ENCODE results near the gene CFAP58. TPM values are rescaled to one million over a fixed set of nuclear protein-coding genes. Genes with fewer than 3 reads are reported as not detected.
A peak's percentile ranks its signal among the peaks of the same experiment; 100 is the strongest.

CFAP58 gene
- polyA plus RNA-seq, 1 donor: 0.28 TPM

DNA sequence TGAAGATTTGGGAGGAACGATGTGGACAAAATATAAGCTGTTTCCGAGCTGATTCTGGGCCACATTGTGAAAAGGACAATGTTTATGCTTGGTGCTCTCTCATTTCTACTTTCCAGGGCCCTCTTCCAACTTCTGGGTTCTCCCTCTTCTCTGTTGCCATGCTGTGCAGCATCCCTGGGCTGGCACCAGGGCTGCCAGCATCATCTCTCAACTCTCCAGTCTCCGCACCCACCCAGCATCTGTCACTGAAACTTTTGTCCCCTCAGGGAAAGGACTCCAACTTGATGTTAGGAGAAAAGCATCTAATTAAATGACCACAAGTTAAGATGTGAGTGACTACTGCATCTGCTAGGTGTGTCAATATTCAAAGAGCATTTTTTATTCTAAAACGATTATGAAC lies 26.7 kb downstream of the CFAP58 start:
- DNase-seq: no peak

DNA sequence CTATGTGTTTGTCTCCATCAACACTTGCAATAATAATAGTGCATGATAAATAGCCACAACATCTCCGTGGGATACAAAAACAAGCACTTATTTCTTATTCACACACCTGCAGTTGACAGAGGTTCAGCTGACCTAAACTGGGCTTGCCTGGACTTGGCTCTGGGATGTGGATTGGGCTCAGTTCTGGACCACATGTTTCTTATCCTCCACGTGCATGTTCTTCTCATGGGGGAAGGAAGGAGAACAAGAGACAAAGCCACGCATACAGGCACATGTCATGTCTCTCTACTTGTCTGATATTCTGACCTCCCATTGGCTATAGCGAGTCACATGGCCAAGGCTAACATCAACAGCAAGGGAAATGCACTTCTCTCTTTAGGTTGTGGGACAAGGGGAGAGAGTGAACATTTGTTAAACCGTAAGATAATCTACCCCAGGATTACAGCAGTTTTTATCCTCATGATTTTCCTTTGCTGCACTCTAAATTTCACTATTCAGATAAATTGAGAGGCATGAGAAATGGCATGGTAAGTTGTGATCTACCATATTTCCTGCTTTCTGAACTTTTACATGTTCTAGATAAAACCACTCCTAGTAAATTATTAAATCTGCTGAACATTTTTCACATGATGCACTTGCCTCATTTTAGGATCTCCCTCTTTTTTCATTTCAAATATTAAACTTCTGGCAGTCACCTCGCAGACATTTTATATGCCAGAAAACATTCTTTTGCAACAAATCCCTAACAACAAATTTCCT lies 33.7 kb downstream of the CFAP58 start:
- DNase-seq: no peak

DNA sequence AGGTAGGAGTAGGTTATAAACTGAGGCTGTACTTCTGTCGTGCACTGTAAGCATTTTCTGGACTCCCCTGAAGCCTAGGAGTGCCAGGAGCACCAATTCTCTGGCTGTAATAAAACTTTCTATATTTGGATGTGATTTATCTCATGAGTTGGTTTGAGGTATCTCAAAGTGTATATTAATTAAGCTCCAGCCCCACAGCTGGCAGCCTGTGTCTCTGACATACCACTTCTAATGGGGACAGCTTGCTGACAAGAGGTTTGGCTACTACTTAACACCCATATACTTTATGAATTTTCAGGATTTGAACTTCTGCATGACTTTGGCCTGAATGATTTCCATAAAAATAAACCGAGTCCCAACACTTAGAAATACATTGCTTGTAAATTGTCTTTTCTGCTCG lies 35.2 kb downstream of the CFAP58 start:
- no peak for DNase-seq

DNA sequence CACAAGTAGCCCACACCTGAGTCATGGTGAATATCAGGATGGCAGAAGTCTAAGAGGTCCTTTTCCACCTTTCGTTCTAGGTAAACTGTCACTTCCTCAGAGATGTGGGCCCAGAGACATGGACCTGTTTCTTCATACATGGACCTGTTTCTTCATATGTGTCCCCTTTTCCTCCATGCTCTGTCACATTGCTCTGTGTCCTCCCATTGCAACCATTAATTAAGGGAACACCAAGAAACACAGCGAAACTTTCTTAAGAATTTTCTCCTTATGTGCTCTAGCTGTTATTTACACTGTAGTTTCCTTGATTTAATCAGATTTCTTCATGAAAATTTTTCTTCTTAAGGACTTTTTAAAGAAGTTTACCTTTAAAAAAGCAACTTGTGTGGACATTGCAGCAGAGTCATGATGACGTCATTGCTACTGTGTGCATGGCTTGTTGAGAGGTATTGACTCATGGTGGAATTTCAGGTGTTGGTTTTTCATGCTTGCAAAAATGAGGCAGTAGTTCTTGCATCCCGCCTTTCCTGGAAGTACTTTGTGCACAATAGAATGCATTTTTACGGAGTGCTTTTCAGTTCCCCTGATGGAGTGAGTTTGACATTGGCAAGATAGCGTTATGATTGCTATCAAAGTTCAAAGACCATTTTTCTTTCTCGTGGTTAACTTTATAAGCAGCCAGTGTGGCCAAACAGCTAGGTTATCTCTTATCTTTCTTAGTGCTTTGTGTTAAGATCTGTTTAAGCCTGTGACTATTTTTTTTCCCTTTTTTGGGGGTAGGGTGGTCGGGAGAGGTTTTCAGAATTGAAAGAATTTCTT lies 37.7 kb downstream of the CFAP58 start:
- DNase-seq: no peak

DNA sequence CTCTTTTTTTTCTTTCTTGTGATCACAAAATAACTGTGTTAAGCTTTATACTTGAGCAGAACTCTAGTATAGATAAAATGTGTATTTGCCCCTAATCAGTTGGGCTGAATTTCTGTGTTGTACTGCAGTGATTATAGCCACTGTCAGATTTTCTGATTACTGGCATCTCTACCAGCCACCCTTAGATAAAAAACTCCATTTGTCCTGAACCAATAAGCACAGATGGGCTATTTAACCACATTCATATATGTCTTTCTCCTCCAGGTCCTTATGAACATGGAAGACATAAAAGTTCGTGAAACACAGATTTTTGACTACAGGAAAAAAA lies 38.3 kb downstream of the CFAP58 start:
- no peak for DNase-seq

DNA sequence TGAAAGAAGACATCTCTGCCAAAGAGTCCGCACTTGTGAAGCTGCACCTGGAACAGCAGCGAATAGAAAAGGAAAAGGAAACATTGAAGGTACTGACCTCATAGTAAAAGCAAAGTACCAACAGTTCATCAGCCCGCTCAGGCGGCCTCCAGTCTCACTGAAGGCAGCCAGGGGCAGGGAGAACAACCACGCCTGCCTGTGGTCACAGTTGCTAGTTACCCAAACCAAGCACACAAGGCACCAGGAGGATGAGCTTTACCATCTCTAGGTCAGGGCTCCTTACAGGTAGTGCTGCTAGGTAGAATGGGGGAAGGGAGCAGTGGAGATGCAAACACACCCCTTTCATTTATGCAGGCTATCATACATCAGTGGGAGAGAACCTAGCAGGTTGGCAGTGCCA lies 39.8 kb downstream of the CFAP58 start:
- no peak for DNase-seq

DNA sequence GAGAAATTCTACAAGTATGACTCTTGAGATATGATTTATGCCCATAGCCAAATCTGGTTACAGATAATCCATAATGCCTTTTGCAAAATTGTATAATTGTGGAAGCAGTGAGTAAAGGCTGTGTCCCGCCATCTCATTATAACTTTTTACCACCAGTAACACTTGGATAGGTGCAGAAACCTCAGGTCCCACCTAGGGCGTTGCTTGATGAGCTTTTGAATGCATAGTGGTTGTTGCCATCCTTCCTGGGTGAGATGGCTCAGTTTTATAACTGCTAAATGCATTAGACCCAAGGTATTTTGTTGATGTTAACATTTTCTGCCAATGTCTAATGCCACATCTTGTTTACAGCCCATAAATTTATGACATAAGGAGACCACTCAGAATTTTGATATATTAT lies 42.9 kb downstream of the CFAP58 start:
- no peak for DNase-seq

DNA sequence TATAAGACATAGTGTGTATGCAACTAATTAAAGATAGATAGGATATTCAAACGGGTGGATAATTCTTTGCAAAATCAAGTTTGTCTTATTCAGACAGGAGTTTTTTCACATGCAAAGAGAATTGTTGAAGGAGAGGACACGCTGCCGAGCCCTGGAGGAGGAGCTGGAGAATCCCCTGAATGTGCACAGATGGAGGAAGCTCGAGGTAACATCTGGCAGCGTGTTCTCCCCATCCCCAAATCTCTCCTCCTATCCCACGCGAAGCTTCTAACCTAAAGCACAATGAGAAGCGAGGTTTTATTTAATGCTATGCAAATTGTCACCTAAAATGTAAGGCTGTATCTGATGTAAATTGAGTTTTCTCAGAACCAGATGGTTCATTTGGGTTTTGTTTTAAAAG lies 50.0 kb downstream of the CFAP58 start:
- no peak for DNase-seq

DNA sequence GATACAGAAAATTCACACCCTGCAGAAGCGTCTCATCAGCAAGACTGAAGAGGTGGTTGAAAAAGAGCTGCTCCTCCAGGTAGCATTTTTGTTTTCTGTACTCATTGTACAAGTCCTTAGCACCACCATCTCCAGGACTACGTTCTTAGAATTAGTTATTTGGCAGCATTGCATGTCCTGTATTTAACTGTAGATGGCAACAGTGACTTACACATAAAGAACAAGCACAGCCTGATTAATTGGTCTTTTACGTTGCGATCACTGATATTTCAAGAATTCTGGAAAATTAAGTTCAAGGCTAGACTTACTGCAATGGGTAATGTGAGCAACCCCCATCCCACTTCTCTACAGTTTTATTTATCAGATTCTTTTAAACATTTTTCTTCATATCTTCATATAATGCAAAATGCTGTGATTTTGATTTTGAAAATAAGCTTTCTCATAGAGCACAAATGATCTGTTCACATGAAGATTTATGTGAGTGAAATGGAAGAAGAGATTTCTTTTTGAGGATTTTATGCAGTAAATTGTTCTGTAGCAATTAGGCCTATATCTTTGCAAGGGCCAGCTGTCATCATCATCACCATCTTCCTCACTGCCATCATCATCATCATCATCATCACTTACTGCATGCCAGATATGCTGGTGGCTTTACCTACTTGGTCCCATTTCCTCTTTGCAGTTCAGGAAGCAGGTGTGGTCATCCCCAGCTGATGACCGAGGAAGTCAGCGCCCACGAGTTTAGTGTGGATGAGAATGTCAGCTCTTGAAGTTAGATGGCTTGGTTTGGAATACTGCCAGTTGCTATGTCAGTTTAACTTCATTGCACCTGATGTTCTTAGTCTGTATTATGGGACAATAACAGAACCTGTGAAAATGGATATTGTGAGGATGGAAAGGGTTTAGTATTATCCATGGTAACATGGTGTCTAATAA lies 53.4 kb downstream of the CFAP58 start:
- no peak for DNase-seq

DNA sequence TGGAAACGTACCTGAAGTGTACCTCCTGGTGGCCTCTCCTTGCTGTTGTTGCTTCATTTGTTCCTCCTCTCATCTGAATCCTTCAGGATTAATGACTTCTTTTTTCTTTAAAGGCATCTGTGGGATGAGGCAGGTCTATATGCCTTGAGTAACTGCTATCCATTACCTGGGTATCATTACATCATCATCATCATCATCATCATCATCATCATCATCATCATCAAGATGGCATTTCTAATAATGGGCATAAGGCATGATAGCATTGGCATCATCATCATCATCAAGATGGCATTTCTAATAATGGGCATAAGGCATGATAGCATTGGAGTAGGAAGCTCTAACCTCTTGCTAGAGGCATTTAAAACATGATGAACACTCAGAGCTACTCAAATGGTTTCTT lies 59.9 kb downstream of the CFAP58 start:
- no peak for DNase-seq

DNA sequence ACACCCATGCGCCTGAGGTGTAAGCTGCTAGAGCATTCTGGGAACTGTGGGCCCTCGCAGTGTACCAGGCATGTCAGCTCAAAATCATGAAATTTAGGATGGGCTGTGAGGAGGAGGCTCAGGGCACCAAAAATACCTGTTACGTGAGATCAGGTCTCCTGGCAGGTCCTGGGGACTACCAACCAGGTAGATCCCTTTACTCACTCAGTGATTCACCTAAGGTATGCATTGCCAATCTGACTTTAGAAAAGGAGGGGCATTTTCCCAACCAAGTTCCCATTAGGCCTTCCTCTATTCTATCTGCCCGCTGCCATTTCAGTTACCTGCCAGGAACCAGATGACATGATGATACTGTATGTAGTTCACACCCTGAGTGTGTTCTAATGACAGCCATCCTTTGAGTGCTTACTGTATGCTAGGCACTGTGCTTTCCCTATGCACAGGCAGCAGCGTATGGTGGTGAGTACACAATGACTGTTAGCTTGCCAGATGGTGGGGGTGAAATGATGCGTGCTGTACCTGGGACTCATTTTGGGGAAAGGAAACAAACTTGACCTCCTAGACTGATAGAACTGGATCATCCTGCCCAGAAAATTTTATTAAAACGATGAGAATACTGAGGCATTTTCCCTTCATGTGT lies 62.0 kb downstream of the CFAP58 start:
- no peak for DNase-seq

DNA sequence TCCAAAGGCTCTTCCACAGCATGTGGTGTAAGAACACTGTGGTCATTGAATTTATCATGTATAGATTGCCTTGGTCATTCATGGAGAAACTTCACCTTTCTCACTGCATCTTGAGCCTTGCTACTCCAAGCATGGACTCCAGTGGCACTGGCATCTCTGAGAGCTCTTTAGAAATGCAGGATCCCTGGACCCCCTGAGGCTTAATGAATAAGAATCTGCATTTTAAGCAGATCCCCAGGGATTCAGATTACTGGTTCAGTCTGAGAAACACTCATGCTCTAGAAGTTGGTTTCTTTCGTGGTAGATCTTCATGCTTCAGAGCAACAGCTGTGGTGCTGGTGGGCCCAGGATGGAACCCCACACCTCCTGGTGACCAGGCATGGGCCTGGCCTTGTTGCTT lies 63.2 kb downstream of the CFAP58 start:
- no peak for DNase-seq

DNA sequence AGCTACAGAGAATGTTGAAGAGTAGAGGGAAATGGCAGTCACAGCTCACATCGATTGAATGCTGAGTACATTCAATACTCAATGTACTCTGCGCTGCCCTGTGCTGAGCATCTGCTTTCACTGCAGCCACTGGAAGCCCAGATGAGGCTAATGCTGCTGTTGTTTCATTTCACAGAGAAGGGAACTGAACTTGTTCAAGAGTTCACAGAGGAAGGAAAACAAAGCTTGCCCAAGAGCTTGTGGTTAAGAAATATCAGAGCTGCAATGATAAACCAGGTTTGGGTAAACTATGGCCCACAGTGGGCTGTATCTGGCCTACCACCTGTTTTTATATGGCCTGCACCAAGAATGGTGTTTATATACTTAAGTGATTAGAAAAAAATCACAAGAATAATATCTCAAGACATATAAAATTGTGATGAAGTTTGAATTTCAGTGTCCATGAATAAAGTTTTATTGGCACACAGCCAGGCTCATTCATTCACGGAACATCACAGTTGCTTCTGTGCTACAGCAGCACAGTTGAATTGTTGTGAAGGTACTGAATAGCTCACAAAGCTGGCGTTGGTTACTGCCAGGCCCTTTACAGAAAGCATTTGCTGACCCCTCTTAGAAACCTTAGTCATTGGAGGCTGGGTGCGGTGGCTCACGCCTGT lies 64.1 kb downstream of the CFAP58 start:
- DNase-seq: no peak

DNA sequence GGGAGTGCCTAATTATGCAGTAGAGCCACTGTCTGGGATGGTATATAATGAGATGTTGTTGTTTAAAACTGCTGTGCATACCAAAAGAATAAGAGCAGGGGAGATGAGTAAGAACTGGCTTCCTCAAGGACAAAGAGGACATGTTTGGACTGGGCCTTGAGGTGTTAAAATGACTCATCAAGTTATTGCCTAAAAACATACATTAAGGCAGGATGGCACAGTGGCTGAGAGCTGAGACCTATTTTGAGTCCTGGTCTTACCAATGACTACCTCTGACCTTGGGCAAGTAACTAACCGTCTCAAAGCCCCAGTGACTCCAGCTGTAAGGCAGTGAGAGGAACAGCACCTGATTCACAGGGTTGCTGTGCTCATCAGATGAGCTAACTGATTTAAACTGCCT lies 71.1 kb downstream of the CFAP58 start:
- no peak for DNase-seq

DNA sequence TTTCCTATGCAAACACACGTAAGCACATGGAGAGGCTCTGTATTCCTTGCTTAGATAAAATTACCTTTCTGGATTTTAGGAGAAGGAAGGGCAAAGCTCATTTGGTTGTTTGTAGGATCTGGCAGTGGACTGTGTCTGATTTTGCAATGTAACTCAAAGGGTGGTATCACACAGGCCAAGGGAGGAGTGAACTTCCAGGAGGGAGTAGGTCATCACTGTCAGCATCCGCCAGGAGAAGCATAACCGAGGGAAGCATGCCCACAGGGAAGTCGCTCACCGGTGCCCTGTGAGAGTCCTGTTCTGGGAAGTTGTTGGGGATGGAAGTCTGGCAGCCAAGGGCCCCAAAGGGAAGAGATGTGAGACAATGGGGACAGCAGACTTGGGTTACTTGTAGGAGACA lies 74.4 kb downstream of the CFAP58 start:
- no peak for DNase-seq

DNA sequence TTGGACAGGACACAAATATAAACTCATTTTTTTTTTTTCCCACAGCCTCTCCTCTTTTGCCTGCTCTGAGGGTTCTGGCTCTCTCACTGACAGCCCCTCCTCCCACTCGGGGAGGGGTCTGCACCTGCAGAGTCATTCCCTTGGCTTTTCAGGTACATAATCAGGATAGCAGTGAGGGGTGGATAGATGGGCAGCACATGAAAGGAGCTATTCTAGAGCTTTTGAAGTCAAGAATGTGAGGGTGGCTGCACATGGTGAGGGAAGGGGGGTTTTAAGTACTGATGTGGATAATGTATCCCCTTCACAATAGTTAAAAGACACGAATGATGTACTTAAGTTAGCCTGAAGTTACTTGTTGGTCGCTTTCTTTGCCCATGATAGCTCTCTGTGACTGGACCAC lies 76.2 kb downstream of the CFAP58 start:
- no peak for DNase-seq

DNA sequence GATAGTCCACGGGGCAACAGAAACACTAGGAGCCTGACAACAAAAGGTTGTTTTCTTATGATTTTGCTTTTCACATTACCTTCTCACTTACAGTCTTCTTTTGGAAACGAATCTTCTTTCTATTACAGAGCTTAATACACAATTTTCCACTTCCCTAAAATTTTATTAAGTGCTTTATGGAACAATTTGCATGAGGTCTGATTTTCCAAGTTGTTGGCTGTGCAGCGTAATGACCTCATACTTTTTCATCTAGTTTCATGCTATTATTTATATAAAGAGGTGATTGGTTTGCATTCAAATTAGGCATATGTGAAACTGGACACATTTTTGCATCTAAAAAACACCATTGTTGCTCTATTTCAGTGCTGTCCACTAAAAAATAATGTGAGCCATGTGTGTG lies 76.7 kb downstream of the CFAP58 start:
- peak; percentile 18 for DNase-seq

DNA sequence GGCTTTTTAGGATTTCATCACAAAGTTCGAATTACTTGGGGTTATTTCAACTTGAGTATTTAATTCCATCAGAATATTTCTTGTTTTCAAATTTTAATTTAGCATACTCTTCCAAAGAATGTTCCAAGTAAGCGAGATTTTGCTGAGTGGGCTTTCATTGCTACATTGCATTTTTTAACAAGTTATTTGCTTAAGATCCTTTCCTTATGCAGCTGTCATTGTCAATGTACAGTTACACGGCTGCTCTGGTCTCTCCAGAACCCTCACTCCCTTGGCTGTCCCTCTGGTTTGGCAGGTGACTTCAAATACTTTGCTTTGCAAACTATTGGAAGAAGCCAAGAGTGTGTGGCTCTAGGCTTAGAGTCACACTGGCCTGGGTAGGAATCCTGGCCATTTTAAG lies 80.0 kb downstream of the CFAP58 start:
- no peak for DNase-seq

DNA sequence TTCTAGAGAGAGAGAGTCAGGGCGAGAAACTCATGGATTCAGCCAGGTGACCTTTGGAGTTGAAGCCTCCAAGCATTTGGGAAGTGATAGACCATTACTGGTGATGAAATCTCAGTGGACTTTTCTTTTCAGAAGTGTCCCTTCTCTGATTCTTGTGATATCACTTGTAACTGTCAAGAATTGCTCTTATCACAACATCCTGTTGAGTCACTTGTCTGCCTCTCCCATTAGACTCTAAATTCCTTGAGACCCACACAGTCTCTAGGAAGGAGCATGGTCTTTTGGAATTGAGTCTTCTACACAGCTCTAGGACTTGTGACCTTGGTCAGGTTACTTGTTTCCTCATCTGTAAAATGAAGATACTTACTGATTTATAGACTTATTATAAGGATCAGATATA lies 81.0 kb downstream of the CFAP58 start:
- DNase-seq: no peak

DNA sequence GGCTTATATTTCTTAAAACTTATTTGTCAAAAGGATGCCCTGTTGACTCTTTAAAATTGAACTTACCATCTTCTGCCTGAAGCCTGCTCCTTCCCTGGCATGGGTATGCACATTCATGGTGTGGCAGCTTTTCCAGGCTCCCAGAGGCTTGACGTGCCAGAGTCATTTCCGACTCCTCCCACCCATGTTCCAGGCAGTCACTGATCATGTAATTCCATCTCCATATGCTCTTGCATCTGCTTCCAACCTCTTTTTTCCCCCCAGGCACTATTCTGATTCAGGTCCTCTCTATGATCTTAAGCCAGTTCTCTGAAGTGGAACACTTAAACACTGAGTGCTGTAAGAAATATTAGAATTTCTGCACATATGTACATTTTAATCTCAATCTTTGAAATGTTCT lies 82.2 kb downstream of the CFAP58 start:
- DNase-seq: peak; percentile 20

DNA sequence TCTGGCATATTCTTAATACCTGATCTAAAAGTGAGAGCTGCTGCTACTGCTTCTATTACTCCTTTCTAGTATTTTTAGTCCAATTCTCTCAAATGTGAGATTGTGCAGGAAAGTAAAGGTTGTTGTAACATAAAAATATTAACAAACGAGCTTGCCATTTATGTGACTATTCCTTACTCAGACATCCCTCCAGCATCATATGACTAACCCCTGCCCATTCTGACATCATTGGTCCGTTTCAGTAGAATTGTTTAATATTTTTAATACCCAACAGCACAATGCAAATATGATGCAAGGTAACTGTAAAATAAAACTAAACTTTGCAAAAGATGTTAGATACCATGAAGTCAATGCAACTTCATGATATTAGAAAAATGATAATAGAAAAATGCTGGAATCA lies 83.6 kb downstream of the CFAP58 start:
- no peak for DNase-seq

DNA sequence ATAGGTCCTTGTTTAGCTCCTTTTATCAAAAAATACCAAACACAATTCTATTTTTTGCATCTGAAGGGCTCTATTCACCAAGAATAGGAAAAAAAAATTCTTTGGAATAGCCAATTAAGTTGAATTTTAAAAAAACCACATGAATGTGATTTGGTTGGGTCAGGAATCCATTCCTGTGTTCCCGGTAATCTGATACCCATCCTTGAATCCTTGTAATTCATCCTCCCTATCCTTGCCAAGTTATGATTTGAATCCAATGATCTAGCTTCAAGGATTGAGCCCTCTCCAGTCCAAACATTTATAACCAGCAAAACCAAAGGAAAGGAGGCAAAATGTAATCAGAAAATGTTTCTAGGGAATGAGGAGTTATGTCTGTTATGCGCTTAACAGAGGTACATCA lies 86.6 kb downstream of the CFAP58 start:
- no peak for DNase-seq
